GM13977 (cell line): ENCODE data around the gene SMC1B.

Experiments
- DNase-seq: peaks from one replicate; pipeline ENCODE4 v3.0.0; 2012; ENCODE audit warnings: low spot score
- in situ Hi-C: fragments of 300-500 bp; cut with MboI; formaldehyde crosslinking; loops from one replicate; pipeline ENCODE4 v1.12.0; 2022; ENCODE audit warnings: low sequenced_read_pairs, low pct_unique_long_range_greater_than_20kb, mixed read lengths, inconsistent platforms; ENCODE audit not compliant: unreplicated experiment
- TF ChIP-seq, protein P1 (sequence below): IDR thresholded peaks from 2 replicates; pipeline ENCODE4 v1.5.1; 2012; ENCODE audit warnings: mild to moderate bottlenecking, control low read depth; ENCODE audit not compliant: insufficient read depth; ENCODE audit errors: extremely low read depth, missing control alignments

Gene SMC1B

DNA sequence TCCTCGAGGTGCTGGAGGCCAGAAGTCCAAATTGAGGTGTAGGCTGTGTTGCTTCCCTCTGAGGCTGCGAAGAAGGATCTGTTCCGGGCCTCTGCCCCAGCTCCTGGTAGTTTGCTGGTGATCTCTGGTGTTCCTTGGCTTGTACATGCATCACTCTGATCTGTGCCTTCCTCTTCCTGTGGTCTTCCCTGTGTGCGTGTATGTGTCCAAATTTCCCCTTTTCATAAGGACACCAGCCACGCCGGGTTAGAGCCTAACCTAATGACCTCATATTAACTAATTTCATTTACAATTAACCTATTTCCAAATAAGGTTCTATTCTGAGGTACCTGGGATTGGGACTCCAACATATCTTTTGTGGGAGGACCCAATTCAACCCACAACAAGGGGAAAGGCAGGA is 21.6 kb upstream of the SMC1B start:
- in situ Hi-C loops = loop anchor here (10.0 kb wide), 1 partner anchor 160 kb away; no protein-coding TSS in a partner anchor
- DNase-seq = no peak
- TF ChIP-seq, protein P1, sequence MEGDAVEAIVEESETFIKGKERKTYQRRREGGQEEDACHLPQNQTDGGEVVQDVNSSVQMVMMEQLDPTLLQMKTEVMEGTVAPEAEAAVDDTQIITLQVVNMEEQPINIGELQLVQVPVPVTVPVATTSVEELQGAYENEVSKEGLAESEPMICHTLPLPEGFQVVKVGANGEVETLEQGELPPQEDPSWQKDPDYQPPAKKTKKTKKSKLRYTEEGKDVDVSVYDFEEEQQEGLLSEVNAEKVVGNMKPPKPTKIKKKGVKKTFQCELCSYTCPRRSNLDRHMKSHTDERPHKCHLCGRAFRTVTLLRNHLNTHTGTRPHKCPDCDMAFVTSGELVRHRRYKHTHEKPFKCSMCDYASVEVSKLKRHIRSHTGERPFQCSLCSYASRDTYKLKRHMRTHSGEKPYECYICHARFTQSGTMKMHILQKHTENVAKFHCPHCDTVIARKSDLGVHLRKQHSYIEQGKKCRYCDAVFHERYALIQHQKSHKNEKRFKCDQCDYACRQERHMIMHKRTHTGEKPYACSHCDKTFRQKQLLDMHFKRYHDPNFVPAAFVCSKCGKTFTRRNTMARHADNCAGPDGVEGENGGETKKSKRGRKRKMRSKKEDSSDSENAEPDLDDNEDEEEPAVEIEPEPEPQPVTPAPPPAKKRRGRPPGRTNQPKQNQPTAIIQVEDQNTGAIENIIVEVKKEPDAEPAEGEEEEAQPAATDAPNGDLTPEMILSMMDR = no peak

DNA sequence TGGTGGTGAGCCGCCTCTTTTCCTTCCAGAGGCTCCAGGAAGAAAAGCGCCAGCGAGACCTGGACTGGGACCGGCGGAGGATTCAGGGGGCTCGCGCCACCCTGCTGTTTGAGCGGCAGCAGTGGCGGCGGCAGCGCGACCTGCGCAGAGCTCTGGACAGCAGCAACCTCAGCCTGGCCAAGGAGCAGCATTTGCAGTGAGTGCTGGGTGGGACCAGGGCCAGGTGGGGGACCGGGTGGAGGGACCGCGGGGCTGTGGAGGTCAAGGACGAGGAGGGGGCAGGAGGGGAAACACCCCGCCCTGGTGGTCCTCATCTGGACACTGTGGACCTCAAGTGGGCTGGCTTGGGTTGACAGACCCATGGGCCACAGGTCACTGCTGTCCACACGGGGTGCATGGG is 17.5 kb upstream of the SMC1B start:
- in situ Hi-C loops = loop anchor here (10.0 kb wide), 1 partner anchor 156 kb away; no protein-coding TSS in a partner anchor
- TF ChIP-seq, protein P1 = no peak
- DNase-seq = no peak

DNA sequence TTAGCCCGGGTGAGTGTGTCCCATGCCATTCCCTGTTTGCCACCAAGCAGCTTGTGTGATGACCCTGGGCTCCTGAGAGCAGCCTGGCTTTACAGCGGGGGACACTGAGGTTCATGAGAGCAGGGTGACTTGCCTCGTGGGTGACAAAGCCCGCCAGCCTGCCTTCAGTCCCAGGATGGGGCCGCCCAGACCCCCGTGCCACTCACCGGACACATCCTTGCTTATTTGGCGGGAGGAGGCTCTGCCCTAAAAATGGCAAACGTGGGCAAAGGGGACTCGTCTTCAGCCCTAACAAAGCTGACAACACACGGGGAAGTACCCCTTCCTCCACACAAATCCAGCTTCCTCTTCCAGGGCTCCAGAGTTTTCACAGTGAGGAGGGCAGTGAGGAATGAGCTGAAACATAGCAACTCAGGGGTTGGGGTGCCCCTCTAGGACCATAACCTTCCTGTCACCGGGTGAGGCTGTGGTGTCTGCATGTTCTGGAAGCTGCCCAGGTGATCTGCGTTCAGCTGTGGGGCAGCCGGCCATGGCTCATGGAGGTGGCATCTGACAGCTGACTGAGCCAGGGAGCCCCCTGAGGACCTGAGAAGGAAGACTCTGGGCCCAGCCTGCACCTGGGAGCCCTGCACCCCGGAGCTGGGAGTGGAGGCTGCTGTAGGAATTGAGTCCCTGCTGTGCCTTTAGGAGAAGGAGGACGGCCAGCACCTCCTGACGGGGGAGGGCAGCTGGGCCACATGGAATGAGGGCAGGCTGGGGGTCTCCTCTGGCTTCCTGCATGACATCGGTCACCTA is 16.8 kb upstream of the SMC1B start:
- in situ Hi-C loops = loop anchor here (10.0 kb wide), 1 partner anchor 155 kb away; no protein-coding TSS in a partner anchor
- TF ChIP-seq, protein P1 = no peak

DNA sequence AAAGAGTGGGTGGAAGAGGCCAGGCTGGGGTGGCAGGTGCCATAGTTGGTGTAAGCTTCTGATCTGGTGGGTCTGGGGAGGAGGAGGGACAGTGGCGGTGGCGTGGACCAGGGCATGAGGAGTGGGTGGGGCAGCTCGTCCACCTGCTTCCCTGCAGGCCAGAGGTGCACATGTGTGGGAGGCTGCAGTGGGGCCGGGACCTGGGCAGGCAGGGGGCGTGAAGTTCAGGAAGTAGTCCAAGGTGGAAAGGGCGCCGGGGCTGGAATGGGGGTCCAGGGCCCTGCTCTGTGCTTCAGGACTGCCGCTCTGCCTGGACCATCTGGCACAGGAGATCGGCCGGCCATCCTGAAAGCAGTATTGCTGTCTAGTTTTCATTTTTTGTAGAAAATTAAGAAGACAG is 16.0 kb upstream of the SMC1B start:
- TF ChIP-seq, protein P1 = no peak
- in situ Hi-C loops = no loop called here
- no peak for DNase-seq

More for the DNA sequence above, 16.8 kb upstream of the SMC1B start:
- DNase-seq = no peak

DNA sequence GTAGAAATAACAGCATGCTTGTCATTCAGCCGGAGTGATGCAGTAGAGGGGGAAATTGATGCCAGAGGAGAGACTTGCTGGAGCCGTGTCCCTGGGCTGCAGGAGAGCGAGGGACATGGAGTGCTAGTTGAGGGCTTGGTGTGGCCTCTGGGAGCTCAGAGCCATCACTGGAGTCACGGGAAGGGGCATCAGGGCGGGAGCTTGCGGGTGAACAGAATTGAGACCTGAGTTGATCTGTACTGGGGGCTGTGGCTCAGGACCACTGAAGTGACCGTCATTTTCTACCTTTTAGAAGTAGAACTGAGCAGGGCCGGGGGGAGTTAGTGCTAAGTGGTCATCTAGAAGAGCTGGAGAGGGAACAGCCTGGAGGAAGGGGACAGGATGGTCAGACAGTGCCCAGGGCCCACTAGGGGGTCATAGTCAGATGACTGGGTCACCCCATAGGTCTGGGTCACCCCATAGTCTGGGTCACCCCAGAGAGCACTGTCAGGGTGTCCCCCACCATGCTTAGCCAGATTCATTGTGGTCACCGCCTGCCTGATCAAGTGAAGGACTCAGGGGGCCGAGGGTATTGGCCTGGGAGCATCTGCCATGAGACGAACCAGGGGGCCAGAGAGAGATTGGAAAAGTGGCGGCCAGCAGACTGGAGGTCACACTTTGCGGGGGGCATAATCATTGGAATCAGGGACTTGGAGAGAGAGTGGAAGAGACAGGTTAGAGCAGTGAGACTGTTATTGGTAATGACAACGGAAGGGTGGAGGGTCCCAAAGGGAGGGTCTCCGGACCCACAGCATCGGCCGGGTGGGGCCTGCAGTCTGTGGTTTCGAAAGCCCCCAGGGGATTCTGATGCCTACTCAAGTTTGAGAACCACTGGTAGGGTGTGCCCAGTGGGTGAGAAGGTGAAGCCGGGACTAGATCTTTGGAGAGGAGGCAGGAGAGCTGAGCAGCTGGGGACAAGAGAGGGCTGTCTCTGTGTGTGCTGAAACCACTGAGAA is 15.3 kb upstream of the SMC1B start:
- TF ChIP-seq, protein P1 = no peak
- in situ Hi-C loops = no loop called here
- DNase-seq = no peak

DNA sequence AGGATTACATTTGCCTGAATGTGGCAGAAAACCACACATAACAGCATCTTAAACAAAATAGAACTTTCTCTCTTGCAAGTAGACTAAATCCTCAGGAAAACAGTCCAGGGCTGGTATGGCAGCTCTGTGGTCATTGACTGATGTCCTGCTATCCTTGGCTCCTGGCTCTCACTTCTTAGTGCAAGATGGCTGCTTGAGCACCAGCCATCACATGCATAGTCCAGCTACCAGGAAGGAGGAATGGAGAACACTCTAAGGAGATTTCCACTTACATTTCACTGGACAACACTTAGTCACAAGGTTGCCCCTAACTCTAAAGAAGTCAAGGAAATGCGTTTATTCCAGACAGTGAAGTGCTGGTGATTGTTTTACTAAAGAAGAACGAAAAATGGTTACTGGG is 13.7 kb upstream of the SMC1B start:
- TF ChIP-seq, protein P1 = no peak
- in situ Hi-C loops = no loop called here
- no peak for DNase-seq
